WTC11 (cell line): ENCODE results near the gene IGFBP7.

Source experiments
- CTCF ChIP-seq: fragments of 200-600 bp; IDR thresholded peaks from 2 replicates; pipeline ENCODE4 v1.8.0; 2022; ENCODE audit warnings: antibody characterized with exemption
- NR2C2 ChIP-seq: sonication (generic); formaldehyde crosslinking; IDR thresholded peaks from 2 replicates; pipeline ENCODE4 v1.8.0; 2022; ENCODE audit warnings: mild to moderate bottlenecking, missing genetic modification reagents
- RELA ChIP-seq: sonication (generic); formaldehyde crosslinking; IDR thresholded peaks from 2 replicates; pipeline ENCODE4 v1.8.1; 2022; ENCODE audit warnings: missing genetic modification reagents, mild to moderate bottlenecking, borderline replicate concordance
- TP53 ChIP-seq: sonication (generic); formaldehyde crosslinking; IDR thresholded peaks from 2 replicates; pipeline ENCODE4 v1.8.1; 2023; ENCODE audit warnings: mild to moderate bottlenecking, missing genetic modification reagents
- ZMAT4 ChIP-seq: fragments of 250-450 bp; sonication (Bioruptor Pico); IDR thresholded peaks from 2 replicates; pipeline ENCODE4 v1.9.0; 2021; ENCODE audit warnings: mild to moderate bottlenecking

- TF ChIP-seq CTCF (no peak), ZMAT4 (CRISPR knock-in tag) (no peak), NR2C2 (CRISPR knock-in tag) (no peak), RELA (CRISPR knock-in tag) (no peak), TP53 (CRISPR knock-in tag) (no peak)
Observed at GRCh38 chr4:57159866-57160265, 49.7 kb upstream of the IGFBP7 start.
